HG03521 (cell line): ENCODE data around the gene UTP11.

Experiments
- ATAC-seq: cut with Tn5 transposase; IDR thresholded peaks from one replicate; pipeline ENCODE4 v1.9.1; 2021; ENCODE audit warnings: mild to moderate bottlenecking, moderate library complexity; ENCODE audit not compliant: unreplicated experiment

UTP11 gene

DNA sequence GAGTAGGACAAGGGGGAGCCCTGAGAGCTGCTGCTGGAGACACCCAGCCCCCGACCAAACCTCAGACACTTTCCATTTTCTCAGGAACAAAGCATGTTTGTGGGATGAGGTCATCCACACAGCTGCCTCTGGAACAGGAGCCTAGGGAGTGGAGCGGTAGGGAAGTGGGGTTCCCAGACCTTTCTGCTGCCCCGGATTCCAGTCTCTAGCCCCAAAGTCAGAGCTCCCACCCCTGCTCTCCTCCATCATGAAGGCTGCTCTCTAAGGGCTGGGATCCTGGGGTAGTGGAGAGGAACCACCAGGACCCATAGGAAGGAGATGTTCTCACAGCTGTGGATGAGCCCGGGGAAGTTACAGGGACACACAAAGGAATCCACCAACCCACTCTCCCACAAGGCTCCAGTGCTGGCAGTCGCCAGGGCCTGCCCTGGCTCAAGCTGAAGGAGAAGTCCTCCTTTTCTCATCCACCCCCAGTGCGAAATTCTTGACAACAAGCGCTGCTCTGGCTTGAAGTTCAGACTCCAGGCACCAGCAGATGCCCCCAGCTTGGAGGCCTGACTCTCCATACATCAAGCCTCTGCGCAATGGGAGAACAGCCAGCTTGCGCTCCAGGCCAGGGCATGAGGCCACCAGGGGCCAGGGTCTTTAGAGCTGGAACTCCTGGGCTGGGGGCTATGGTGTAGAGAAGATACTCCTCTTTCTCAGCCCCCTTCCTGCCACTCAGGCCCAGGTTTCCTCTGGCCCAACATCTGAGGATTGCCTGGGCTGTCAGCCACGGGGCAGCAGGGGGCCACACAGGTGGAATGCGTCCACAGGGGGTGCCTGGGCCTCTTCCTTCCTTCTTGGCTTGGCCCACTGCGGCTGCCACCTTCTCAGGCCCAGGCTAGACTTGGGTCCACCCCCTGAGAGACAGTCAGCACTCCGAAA, 11.7 kb upstream of the UTP11 start:
- ATAC-seq, result no peak

DNA sequence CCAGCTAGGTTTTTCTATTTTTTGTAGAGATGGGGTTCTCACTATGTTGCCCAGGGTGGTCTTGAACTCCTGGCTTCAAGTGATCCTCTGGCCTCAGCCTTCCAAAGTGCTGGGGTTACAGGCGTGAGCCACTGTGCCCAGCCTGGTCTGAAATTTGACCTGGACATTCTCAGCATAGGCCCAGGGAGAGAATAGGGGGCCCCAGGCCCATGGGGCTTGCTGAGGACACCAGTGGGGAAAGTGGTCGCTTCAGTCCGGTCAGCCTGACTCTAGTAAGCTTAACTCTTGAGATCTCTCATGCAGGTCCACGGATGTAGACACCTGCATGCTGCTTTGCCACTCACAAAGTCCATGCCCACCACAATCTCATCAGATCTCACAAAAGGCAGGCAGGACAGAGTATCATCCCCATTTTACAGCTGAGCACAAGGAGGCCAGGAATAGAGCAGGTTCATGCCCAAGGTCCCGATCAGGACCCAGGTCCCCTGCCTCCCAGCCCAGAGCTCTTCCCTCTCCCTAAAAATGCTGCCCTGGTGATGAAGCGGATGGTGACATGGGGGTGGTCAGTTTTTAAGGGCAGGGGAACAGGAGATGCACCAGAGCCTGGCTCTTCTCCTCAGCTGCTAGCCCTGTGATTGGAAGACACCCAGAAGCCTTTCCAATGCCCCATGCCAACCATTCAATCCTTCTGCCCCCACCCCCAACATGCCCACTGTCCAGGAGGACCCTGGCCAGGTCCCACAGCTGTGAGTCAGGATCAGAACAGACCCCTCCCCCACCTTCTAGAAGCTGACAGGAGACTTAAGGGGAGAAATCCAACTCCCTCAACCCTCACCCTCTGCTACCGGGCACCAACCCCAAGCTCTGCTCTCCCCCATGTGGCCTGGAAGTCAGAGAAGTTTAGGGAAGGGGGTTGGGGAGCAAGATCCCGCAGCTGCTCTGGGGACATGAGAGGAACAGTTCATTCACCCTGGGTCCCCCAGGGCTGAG, 9.0 kb upstream of the UTP11 start:
- no peak for ATAC-seq

DNA sequence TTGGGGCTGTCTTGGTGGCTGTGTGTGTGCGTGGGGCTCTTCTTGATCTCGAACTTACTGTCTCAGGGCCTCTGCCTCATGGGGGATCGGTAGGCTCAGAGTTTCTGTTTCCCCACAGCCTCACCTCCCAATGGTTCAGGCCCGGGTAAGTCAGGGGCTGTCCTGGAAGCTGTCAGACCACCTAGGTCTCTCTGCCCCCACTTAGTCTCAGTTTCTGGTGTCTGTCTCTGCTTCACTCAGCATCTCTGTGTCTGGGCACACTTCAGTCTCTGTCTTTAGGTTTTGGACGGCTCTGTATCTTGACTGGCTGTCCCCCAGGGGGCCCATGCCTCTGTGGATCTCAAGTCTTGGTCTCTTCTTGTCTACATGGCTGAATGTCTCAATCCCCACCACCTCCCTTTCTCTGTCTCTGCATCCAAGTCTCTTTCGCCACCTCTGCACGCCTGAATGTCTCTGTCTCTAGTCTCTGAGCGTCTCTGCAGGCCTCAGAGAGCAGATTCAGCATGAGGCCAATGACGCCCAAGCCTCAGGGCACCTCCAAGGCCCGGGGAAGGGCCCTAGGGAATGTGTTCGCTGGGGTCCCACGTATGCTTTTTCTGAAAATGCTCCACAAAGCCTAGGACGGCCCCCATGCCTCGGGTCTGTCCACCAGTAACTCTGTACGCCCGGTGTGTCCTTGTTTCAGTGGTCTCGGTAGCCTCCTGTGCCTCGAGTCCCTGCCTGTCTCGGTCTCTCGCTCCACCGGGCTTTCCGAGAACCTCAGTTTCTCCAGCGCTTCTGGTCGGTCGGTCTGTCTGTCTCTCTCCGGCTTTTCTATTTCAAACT, 8.0 kb upstream of the UTP11 start:
- ATAC-seq, result no peak

DNA sequence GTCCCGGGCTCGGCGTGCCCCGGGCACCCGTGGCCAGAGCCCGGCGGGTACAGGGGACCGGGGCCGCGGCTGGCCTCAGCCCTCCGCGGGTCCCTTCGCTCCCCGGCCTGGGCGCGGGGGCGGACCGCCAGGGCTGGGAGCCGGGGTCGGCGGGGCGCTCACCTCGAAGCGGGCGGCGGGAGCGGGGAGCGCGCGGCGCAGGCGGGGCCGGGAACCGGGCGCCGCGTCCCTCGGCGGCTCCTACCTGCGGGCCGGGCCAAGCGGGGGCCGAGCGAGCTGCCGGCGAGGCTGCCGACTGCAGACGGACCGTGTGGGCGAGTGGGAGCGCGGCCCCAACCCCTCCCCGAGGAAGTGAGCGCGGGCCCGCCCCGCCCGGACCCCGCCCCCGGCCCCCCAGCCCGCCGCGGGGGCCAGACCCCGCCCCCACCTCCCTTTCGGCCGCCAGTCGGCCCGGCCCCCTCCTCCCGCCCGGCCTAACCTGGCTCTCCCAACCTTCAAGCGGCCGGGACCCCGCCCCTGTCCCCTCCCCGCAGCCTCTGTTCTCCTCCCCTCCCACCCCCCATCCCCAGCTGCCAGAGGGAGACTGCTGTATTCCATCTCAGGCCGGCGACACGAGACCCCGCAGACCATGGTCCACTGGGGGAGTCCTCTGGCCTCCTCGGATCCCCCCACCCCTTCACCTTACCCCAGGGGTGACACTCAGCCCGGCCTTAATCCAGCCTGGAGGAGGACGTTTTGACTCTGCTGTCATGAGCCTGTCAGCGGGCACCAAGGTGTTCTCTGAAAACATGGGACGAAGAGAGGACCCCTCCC, 7.1 kb upstream of the UTP11 start, which contains the start of gene FHL3:
FHL3 (minus strand) TSS at position 320 of the 813 bp plus-strand sequence. CDS start 6,102 bp downstream, outside the sequence.
- ATAC-seq, result no peak

DNA sequence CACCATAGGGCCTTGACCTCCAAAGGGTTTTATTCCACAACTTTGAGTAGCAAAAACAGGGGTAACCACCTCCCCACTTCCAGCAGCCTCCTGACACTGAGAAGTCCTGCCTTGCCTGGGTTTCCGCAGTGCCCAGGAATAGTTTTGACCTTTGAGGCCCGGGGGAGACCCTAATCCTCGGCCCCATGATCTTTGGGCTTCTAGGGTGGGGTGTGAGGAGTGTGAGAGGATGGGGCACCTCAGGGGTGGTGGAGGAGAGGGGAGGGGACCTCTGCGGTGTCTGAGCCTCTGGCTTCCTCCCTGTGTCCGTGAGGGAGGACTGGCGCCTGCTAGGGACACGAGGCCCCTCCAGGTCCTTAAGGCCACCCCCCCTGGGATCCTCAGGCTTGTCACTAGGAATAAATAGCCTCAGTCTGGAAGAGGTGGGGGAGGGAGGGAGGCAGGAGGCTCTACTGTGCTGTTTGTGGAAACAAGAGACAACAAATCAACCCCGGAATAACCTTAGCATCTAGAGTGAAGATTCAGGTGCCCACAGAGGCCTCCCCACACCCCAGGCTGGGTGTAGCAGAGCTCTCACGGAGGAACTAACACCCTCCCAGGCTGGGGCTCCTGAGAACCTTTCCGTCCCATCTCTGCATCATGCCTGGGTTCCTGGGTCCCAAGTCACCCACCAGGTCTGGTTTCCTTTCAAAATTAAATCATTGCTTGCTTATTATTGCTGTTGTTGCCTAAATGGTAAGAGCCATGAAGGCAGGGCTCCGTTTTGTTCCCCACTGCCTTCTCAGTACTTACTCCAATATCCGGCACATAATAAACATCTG, 6.3 kb upstream of the UTP11 start:
- ATAC-seq, result no peak

DNA sequence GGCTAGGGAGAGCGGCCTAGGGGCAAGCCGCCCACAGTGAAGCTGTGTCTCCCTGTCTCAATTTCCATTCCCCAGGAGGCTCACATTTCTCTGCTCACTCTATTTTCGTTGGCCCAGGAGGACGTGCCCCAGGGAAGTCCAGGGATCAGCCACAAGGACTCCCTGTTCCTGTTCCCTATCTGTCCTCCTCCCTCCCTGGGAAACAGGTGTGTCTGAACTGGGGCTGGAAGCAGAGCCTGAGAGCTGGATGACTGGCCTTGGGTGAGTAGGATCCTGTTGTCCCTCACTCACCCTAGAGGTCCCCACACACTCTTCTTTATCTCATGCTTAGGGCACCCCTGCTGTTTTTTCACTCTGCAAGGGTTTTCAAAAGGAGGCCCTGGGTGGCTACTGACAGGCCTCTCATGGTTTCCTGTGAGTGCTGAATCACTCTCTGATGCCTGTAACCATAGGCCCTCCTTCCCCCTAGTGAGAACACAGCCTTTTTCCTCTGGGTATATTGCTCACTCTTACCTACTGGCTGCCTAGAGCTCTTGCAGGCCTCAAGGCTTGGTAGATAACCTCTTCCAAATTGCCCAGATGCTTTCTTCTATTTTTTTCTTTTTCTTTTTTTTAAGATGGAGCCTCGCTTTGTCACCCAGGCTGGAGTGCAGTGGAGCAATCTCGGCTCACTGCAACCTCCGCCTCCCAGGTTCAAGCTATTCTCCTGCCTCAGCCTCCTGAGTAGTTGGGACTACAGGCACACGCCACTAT, 3.3 kb upstream of the UTP11 start:
- no peak for ATAC-seq

DNA sequence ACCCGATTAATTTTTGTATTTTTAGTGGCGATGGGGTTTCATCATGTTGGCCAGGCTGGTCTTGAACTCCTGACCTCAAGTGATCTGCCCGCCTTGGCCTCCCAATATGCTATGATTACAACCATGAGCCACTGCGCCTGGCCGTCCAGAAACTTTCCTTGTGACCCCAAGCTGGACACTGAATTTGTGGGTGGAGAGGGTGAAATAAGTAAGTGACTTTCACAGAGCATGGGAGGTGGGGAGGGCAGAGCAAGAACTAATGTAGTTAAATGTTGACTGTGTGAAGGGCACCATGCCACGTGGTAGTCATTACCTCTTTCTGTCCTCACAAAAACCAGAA, 2.7 kb upstream of the UTP11 start:
- no peak for ATAC-seq

DNA sequence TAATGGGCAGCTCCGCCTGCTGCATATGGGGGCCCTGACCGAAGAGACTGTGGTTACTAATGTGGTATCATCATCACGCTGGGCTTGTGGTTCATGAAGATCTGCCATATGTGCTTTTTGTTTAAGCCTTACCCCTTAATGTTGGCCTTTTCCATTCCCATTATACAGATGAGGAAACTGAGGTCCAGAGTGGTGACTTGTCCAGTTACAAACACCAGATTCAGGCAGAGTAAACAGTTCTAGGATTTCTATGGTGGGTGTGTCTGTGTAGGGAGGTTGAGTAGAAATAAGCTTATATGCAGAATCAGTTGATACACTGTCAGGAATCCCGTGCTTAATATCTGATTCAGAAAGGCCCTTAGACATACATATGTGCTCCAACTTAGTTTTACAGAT, 691 bp downstream of the UTP11 start:
- ATAC-seq, result no peak

DNA sequence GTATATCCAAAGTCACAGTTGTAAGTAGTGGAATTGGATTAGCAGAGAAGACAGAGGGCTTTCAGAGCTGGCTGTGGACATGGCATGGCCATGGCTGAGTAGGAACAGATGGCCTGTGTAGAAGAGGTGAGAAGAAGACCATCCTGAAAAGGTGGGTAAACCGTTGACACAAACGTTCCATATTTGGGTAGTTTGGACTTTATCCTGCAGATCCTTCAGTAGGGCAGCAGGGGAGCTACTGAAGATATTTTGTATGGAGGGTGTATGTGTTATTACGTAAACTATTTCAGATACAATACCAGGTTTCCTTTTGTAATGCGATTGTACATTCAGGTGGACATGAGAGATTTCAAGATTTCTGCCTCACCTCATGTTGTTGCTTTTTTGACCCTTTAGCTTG, 1.6 kb downstream of the UTP11 start:
- ATAC-seq, result no peak

DNA sequence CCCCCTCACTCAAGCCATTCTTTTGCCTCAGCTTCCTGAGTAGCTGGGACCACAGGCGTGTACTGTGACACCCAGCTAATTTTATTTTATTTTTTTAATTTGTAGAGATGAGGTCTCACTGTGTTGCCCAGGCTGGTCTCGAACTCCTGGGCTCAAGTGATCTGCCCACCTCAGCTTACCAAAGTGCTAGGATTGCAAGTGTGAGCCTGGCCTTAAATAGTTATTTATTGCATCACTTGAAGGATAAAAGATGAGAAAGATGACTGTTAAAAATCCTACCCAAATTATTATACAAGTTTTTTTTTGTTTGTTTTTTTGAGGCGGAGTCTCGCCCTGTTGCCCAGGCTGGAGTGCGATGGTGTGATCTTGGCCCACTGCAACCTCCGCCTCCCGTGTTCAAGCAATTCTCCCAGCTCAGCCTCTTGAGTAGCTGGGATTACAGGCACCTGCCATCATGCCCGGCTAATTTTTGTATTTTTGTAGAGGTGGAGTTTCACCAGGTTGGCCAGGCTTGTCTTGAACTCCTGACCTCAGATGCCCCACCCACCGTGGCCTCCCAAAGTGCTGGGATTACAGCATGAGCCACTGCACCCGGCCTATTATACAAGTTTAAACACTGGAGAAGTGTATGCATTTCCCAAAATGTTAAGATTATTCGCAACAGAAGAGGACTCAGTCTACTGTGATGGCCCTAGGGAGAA, 2.3 kb downstream of the UTP11 start:
- no peak for ATAC-seq

DNA sequence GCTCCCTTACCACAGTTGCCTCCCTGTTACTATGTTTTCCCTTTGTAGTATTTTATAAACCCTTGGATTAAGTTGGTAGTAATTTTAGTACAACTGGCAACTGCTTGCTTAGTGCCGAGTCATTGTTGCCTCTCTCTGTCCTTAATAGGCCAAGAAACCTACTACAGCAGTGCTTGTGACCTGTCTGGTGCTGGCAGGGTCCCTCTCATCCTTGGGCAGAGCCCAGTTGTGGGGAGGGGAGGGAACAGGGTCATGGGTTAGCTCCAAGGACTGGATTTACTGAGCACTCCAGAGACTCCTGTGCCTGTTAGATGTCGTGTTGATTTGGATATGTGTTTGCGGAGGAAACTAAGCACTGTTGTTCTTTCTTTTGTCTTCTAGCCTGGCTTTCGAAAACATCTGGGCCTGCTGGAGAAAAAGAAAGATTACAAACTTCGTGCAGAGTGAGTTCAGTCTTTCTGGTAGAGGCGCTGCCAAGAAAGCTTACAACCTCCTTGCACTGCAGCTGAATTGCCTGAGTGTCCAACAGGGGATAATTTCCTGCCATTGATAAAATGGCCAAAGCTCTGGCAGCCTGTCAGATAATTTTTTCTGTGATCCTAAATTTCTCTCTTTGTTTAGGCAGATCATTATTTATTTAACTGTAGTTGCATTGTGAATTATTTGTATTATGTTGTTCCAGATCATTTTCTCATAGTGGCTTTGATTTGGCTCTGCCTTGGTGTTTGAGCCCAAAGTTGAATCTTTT, 3.6 kb downstream of the UTP11 start:
- no peak for ATAC-seq

DNA sequence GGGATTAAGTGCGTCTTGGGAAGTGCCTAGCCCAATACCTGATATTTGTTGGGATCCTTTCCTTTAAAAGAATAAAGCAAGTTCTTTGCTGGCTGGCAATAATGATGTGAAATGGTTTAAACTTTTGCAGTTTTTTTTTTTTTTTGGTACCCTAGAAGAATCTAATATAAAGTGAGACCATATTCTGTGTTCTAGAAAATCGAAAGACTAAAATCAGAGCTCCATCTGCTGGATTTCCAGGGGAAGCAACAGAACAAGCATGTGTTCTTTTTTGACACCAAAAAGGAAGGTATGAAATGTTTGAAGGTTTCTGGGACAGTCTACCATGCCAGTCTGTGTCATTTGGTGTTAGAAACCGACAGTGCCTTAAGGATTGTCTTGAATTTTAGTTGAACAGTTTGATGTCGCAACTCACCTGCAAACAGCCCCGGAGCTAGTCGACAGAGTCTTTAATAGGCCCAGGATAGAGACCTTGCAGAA, 6.4 kb downstream of the UTP11 start:
- ATAC-seq, result no peak

DNA sequence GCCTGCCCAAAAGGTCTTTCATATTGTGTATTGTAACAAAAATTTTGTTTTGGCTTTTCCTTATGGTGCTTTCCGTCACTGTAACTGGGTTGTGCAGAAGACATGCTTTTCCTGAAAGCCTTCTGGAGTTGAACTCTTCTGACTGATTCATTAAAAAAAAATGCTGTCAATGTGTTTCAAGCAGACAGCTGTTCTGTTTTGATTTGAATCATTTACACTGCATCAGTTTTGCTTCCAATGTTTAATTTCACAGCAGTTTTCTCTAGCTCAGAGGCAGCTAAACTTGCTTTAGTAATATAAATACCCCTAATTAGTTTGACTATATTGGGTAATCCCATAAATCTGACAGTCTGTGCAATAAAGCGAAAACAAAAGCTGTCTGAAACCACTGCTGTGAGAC, 7.9 kb downstream of the UTP11 start:
- no peak for ATAC-seq

DNA sequence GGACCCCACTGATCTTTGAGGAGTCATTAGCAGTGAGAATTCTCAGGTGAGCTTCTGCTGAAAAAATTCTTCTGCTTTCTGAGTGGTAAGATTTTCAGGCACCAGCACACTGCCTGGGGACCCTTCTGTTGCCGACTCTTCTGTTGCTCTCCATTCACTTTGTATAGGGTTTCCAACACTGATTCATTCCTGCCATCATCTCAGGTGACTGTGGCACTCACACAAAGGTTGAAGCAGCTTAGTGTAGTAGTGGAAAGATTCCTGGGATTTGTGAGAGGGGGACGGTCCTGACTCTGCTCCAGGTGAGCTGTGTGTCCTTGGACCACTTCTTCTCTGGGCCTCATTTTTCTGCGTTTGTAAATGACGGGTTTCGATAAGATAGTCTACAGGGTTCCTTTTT, 9.4 kb downstream of the UTP11 start:
- no peak for ATAC-seq

DNA sequence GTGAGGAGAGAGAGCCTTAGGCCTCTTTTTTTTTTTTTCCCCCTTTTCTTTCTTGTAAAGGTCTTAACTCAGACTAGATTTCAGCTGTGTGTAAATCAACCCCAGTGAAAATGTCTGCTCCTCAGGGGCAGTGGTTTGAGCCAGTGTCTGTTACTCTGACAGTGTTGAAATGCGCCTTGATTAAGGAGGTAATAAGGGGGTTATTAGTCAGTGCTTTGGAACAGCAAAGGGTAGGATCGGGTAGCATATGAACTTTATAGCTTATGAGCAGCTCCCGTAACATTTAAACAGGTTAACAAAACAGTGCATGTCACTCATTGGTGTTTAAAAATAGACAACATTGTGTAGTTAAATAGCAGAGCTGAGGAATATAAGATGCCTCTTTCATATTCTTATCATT, 10.3 kb downstream of the UTP11 start:
- no peak for ATAC-seq

DNA sequence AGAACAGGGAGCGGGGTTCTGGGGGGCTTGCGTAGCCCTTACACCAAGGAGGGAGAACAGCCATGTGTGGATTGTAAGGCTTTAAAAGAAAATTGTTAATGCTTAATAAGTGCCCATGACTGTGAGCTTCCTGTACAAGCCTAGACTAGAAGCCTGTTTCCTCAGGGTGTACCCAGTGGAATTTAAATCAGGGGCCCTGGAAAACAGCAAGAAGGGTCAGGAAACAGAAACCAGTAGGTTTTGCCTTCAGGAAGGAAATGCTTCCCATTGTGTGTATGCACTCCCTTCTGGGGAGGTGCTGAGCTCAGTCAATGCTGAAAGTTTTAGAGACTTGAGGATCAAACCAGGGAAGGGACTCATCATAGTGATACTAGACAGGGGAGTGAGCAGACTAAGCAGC, 12.7 kb downstream of the UTP11 start:
- ATAC-seq, result no peak

DNA sequence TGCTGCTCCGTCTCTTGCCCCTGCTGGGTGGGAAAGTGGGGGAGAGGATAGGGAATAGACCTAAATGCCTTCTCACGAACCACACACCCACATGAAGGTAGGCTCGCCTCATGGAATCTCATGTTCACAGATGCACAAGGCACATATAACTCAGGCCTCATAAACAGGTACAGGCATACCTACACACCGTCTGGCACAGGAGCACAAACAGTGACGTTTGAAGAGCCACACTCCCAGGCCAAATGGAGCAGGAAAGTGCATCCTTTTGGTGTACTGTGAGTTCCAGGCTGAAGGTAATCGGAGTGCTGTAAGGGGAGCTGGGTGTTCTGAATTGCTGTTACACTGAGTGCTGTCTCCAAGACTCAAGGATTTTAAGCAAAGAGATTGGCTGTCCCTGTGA, 13.1 kb downstream of the UTP11 start:
- ATAC-seq, result no peak
